Sigmoid colon (tissue), 7 donors: Measurements from ENCODE around the gene C5orf46. TPM values are rescaled to one million over a fixed set of nuclear protein-coding genes. Genes with fewer than 3 reads are reported as not detected.
A peak's percentile ranks its signal among the peaks of the same experiment; 100 is the strongest.

Experiments used
- DNase-seq: peaks from one replicate; pipeline ENCODE4 v3.0.0-alpha.2; 2019
- H3K27ac ChIP-seq, 4 donors: fragments of 200-600 bp; sonication (generic); one replicate each; pipeline ENCODE4 v1.5.1; 2016 to 2019; ENCODE audit warnings: mild to moderate bottlenecking in 1 of 4
- H3K27me3 ChIP-seq, 3 donors: fragments of 200-600 bp; sonication (generic); one replicate each; pipeline ENCODE4 v1.5.1; 2019; ENCODE audit warnings: mild to moderate bottlenecking in 1 of 3
- H3K36me3 ChIP-seq, 4 donors: fragments of 200-600 bp; sonication (generic); one replicate each; pipeline ENCODE4 v1.5.1; 2016 to 2019
- H3K4me1 ChIP-seq, 4 donors: fragments of 200-600 bp; sonication (generic); one replicate each; pipeline ENCODE4 v1.5.1; 2017 to 2019
- H3K4me3 ChIP-seq, 4 donors: fragments of 200-600 bp; sonication (generic); one replicate each; pipeline ENCODE4 v1.5.1; 2017 to 2019; ENCODE audit warnings: mild to moderate bottlenecking in 2 of 4, moderate library complexity in 1 of 4
- H3K9me3 ChIP-seq, 4 donors: fragments of 200-600 bp in 3 of 4; sonication (generic) in 3 of 4; one replicate each; pipeline versions ENCODE4 v1.5.1 to v1.6.1; 2013 to 2019
- CTCF ChIP-seq, 4 experiments: fragments of 450-650 bp in 3 of 4; fragments of 200-600 bp in 1 of 4; IDR thresholded peaks; one replicate each; pipeline ENCODE4 v1.5.1; 2016 to 2019; ENCODE audit warnings: antibody characterized with exemption in 4 of 4, mild to moderate bottlenecking in 3 of 4, moderate library complexity in 2 of 4
- EP300 ChIP-seq, 4 donors: sonication (generic); formaldehyde crosslinking; IDR thresholded peaks; one replicate each; pipeline ENCODE4 v1.6.1; 2017; ENCODE audit warnings: antibody characterized with exemption in 4 of 4
- POLR2A ChIP-seq, 2 donors: fragments of 450-650 bp; IDR thresholded peaks; one replicate each; pipeline ENCODE4 v1.6.1; 2016; ENCODE audit warnings: antibody characterized with exemption in 2 of 2, mild to moderate bottlenecking in 2 of 2, moderate library complexity in 2 of 2
- POLR2AphosphoS5 ChIP-seq, 4 donors: sonication (generic); formaldehyde crosslinking; IDR thresholded peaks; one replicate each; pipeline ENCODE4 v1.6.1; 2017; ENCODE audit warnings: antibody characterized with exemption in 4 of 4
- WGBS, 2 donors: extraction: QIAGEN DNeasy Blood & Tissue Kit; methylation state at CpG; one replicate each; pipeline ENCODE4 v1.1.7; 2013; 5-methylcytosine and 5-hydroxymethylcytosine counted together
- intact Hi-C: fragments of 100-400 bp; cut with DNase I; formaldehyde crosslinking; loops from one replicate; pipeline ENCODE4 v1.15.1; 2023
- polyA plus RNA-seq, 3 donors: library from polyadenylated mRNA; stranded (reverse); fragments of 200-250 nt; gene quantifications; one replicate each; pipeline ENCODE4 v1.2.3, GENCODE V29; 2013
- total RNA-seq, 4 donors: library from RNA; depleted of rRNA; stranded (reverse); fragments of >200 nt; gene quantifications; one replicate each; pipeline ENCODE4 v1.1.0, GENCODE V29; 2016
- donor health status: healthy with polysubstance abuse.
- donor health status: Bipolar disorder and iron deficiency.
- donor health status: healthy.

The C5orf46 gene
- total and polyA plus RNA-seq, 7 donors: not detected

- Histone ChIP-seq H3K27me3 (no peaks in the 10 kb centered on the region), H3K27ac (no peak overlapping the region), H3K36me3 (no peaks in the 10 kb centered on the region), H3K9me3 (no peaks in the 10 kb centered on the region), H3K4me3 (no peak overlapping the region), H3K4me1 (peaks cover 0 to 6% (median under 1%) of the 10 kb centered on the region in 4 donors)
- intact Hi-C loops: no loop called here
- TF ChIP-seq POLR2A (IDR thresholded peaks at IDR 0.05) (no peak), POLR2AphosphoS5 (IDR thresholded peaks at IDR 0.05) (no peak), CTCF (IDR thresholded peaks at IDR 0.05) (no peak), EP300 (IDR thresholded peaks at IDR 0.05) (no peak)
- 69 to 79% methylated on average over 1 of the region's 1 CpG for WGBS, 2 donors
- DNase-seq: no peak
Measured at GRCh38 chr5:147858565-147858964, 47.8 kb downstream of the C5orf46 start.

- Histone ChIP-seq H3K4me1 (no peaks in the 10 kb centered on the region), H3K9me3 (no peaks in the 10 kb centered on the region), H3K27me3 (no peaks in the 10 kb centered on the region), H3K36me3 (no peaks in the 10 kb centered on the region), H3K27ac (no peak overlapping the region), H3K4me3 (no peak overlapping the region)
- intact Hi-C loops: no loop called here
- WGBS, 2 donors: 0 to 3% methylated on average over 2 of the region's 2 CpGs
- DNase-seq: peak; percentile 70
- TF ChIP-seq POLR2A (IDR thresholded peaks at IDR 0.05) (no peak), CTCF (IDR thresholded peaks at IDR 0.05) (peak; percentile 29 to 78 (median 76)), EP300 (IDR thresholded peaks at IDR 0.05) (no peak), POLR2AphosphoS5 (IDR thresholded peaks at IDR 0.05) (no peak)
Measured at GRCh38 chr5:147857302-147858129, 48.8 kb downstream of the C5orf46 start.

GRCh38 chr5:147856801-147857200 lies 49.5 kb downstream of the C5orf46 start:
- TF ChIP-seq POLR2AphosphoS5 (IDR thresholded peaks at IDR 0.05) (no peak), EP300 (IDR thresholded peaks at IDR 0.05) (no peak)
- Histone ChIP-seq H3K4me3 (no peak overlapping the region), H3K27ac (no peak overlapping the region), H3K27me3 (no peaks in the 10 kb centered on the region), H3K4me1 (no peaks in the 10 kb centered on the region), H3K36me3 (no peaks in the 10 kb centered on the region), H3K9me3 (no peaks in the 10 kb centered on the region)
- intact Hi-C loops: no loop called here
- DNase-seq: no peak

GRCh38 chr5:147855774-147856069 lies 50.6 kb downstream of the C5orf46 start:
- no peak for TF ChIP-seq CTCF (IDR thresholded peaks at IDR 0.05)
- TF ChIP-seq POLR2A (IDR thresholded peaks at IDR 0.05): no peak
- no peak for TF ChIP-seq EP300 (IDR thresholded peaks at IDR 0.05)
- no peak for TF ChIP-seq POLR2AphosphoS5 (IDR thresholded peaks at IDR 0.05)

GRCh38 chr5:147854894-147855773 lies 51.2 kb downstream of the C5orf46 start:
- H3K27me3 ChIP-seq: no peaks in the 10 kb centered on the region
- no peak overlapping the region for H3K4me3 ChIP-seq
- no peaks in the 10 kb centered on the region for H3K4me1 ChIP-seq
- H3K36me3 ChIP-seq: no peaks in the 10 kb centered on the region
- H3K9me3 ChIP-seq: no peaks in the 10 kb centered on the region
- no peak overlapping the region for H3K27ac ChIP-seq
- 72 to 78% methylated on average over 11 of the region's 11 CpGs for whole genome bisulfite sequencing, 2 donors
- no peak for DNase-seq
- TF ChIP-seq CTCF (IDR thresholded peaks at IDR 0.05): no peak
- TF ChIP-seq EP300 (IDR thresholded peaks at IDR 0.05): no peak
- no peak for TF ChIP-seq POLR2AphosphoS5 (IDR thresholded peaks at IDR 0.05)
- TF ChIP-seq POLR2A (IDR thresholded peaks at IDR 0.05): no peak
- intact Hi-C loops: no loop called here

More at GRCh38 chr5:147855774-147856069, 50.6 kb downstream of the C5orf46 start:
- WGBS, 2 donors: 58 to 62% methylated on average over 4 of the region's 4 CpGs
- Histone ChIP-seq H3K27me3 (no peaks in the 10 kb centered on the region), H3K4me3 (no peak overlapping the region), H3K36me3 (no peaks in the 10 kb centered on the region), H3K9me3 (no peaks in the 10 kb centered on the region), H3K27ac (no peak overlapping the region), H3K4me1 (no peaks in the 10 kb centered on the region)
- DNase-seq: no peak
- intact Hi-C loops: no loop called here
